ENCODE measurements around the gene PDCL2.

Gene PDCL2

GRCh38 chr4:55574252-55574651, 17.8 kb downstream of the PDCL2 start:
- no peak for DNase-seq (ENCODE audit: extremely low spot score)
- CTCF ChIA-PET = no interaction called here
- TF ChIP-seq HDGF (IDR thresholded peaks at IDR 0.05; ENCODE audit: borderline replicate concordance) = no peak
- TF ChIP-seq ZNF384 (IDR thresholded peaks at IDR 0.05) = no peak
- TF ChIP-seq LEF1 (IDR thresholded peaks at IDR 0.05; ENCODE audit: borderline replicate concordance) = no peak
- TF ChIP-seq CTBP1 (IDR thresholded peaks at IDR 0.05; ENCODE audit: borderline replicate concordance) = no peak
- no peak for TF ChIP-seq PKNOX1 (IDR thresholded peaks at IDR 0.05)
- TF ChIP-seq ELF4 (IDR thresholded peaks at IDR 0.05) = no peak
- no peak for TF ChIP-seq L3MBTL2 (conservative IDR thresholded peaks at IDR 0.05)
- TF ChIP-seq FOXK2 (IDR thresholded peaks at IDR 0.05) = no peak
- TF ChIP-seq SUZ12 (IDR thresholded peaks at IDR 0.05) = no peak
- TF ChIP-seq TARDBP (IDR thresholded peaks at IDR 0.05) = no peak
- no peak for TF ChIP-seq BHLHE40 (IDR thresholded peaks at IDR 0.05; ENCODE audit: borderline replicate concordance)
- POLR2A ChIA-PET = no interaction called here

GRCh38 chr4:55571806-55572205, 20.2 kb downstream of the PDCL2 start:
- TF ChIP-seq NFRKB (IDR thresholded peaks at IDR 0.05) = no peak
- TF ChIP-seq SP1 (IDR thresholded peaks at IDR 0.05) = no peak
- TF ChIP-seq ARNT (IDR thresholded peaks at IDR 0.05) = no peak
- no peak for TF ChIP-seq FOXK2 (IDR thresholded peaks at IDR 0.05)
- TF ChIP-seq BHLHE40 (IDR thresholded peaks at IDR 0.05; ENCODE audit: borderline replicate concordance) = no peak
- TF ChIP-seq ELF4 (IDR thresholded peaks at IDR 0.05) = no peak
- no peak for TF ChIP-seq L3MBTL2 (conservative IDR thresholded peaks at IDR 0.05)
- TF ChIP-seq LEF1 (IDR thresholded peaks at IDR 0.05; ENCODE audit: borderline replicate concordance) = no peak
- no peak for TF ChIP-seq FOXM1 (IDR thresholded peaks at IDR 0.05; ENCODE audit: borderline replicate concordance)
- no peak for TF ChIP-seq SUZ12 (IDR thresholded peaks at IDR 0.05)
- CTCF ChIA-PET = no interaction called here
- POLR2A ChIA-PET = no interaction called here
- DNase-seq (ENCODE audit: extremely low spot score) = no peak

DNA sequence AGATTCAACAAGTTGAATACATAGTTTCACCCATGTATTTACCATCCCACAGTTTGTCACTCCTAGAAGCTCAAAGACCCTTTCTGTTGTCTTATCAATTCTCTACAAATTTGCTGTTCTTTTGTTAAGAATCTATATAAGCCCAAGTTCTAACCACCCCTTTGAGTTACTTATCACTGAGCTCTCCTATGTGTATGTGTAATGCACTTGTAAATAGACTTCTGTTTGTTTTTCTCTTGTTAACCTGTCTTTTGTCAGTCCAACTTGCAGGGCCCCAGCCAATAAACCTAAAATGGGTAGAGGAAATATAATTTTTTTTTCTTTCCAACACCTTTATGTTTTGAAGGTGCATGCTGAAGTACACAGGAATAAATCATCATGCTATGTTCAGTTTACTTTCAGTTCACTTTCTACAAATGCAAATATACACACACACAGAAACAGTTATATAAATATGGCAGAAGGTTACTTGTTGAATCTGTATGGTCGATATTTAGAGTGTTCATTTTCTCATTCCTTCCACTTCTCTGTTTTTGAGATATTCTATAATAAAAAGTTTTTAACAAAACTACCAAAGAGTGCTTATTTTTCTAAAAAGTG, 23.0 kb downstream of the PDCL2 start:
- ChIA-PET POLR2A (no interaction called here), CTCF (no interaction called here)
- no peak for DNase-seq (ENCODE audit: extremely low spot score)
- no peak for TF ChIP-seq LEF1 (IDR thresholded peaks at IDR 0.05; ENCODE audit: borderline replicate concordance)
- TF ChIP-seq ARNT (IDR thresholded peaks at IDR 0.05) = no peak
- TF ChIP-seq FOXK2 (IDR thresholded peaks at IDR 0.05) = no peak
- no peak for TF ChIP-seq HDGF (IDR thresholded peaks at IDR 0.05; ENCODE audit: borderline replicate concordance)
- TF ChIP-seq TARDBP (IDR thresholded peaks at IDR 0.05) = no peak
- TF ChIP-seq SP1 (IDR thresholded peaks at IDR 0.05) = no peak
- TF ChIP-seq CTBP1 (IDR thresholded peaks at IDR 0.05; ENCODE audit: borderline replicate concordance) = no peak
- no peak for TF ChIP-seq BHLHE40 (IDR thresholded peaks at IDR 0.05; ENCODE audit: borderline replicate concordance)
- TF ChIP-seq PKNOX1 (IDR thresholded peaks at IDR 0.05) = no peak
- TF ChIP-seq L3MBTL2 (conservative IDR thresholded peaks at IDR 0.05) = no peak
- no peak for TF ChIP-seq ELF4 (IDR thresholded peaks at IDR 0.05)
- no peak for TF ChIP-seq FOXA1 (IDR thresholded peaks at IDR 0.05)
- no peak for TF ChIP-seq NFRKB (IDR thresholded peaks at IDR 0.05)
- no peak for TF ChIP-seq SUZ12 (IDR thresholded peaks at IDR 0.05)
- no peak for TF ChIP-seq FOXM1 (IDR thresholded peaks at IDR 0.05; ENCODE audit: borderline replicate concordance)
- TF ChIP-seq ZNF384 (IDR thresholded peaks at IDR 0.05) = no peak

- ChIA-PET POLR2A (no interaction called here), CTCF (no interaction called here)
- TF ChIP-seq CTBP1 (IDR thresholded peaks at IDR 0.05; ENCODE audit: borderline replicate concordance) (no peak), PKNOX1 (IDR thresholded peaks at IDR 0.05) (no peak), ARNT (IDR thresholded peaks at IDR 0.05) (no peak), FOXK2 (IDR thresholded peaks at IDR 0.05) (no peak), FOXA1 (IDR thresholded peaks at IDR 0.05) (no peak), FOXM1 (IDR thresholded peaks at IDR 0.05; ENCODE audit: borderline replicate concordance) (no peak)
- DNase-seq (ENCODE audit: extremely low spot score) = no peak
Measured at GRCh38 chr4:55561889-55562288, 30.2 kb downstream of the PDCL2 start.

DNA sequence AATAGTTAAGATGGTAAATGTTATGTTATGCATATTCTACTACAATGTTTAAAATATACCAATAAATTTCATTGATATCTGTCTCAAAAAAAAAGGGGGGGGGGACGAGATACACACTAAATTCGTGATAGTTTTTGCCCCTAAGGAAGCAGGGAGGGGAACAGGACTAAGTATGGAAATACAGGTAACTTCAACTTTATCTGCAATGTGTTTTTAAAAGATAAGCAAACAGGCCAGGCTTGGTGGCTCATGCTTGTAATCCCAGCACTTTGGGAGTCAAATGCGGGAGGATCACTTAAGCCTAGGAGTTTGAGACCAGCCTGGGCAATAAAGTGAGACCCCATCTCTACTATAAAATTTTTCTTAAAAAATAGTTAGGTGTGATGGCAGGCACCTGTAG, 31.9 kb downstream of the PDCL2 start:
- no peak for TF ChIP-seq SUZ12 (IDR thresholded peaks at IDR 0.05)
- TF ChIP-seq TARDBP (IDR thresholded peaks at IDR 0.05) = no peak
- no peak for TF ChIP-seq ELF4 (IDR thresholded peaks at IDR 0.05)
- TF ChIP-seq FOXK2 (IDR thresholded peaks at IDR 0.05) = no peak
- TF ChIP-seq LEF1 (IDR thresholded peaks at IDR 0.05; ENCODE audit: borderline replicate concordance) = no peak
- no peak for TF ChIP-seq NFRKB (IDR thresholded peaks at IDR 0.05)
- TF ChIP-seq HDGF (IDR thresholded peaks at IDR 0.05; ENCODE audit: borderline replicate concordance) = no peak
- ChIA-PET CTCF (no interaction called here), POLR2A (no interaction called here)
- no peak for DNase-seq (ENCODE audit: extremely low spot score)

GRCh38 chr4:55554453-55555030, 37.5 kb downstream of the PDCL2 start:
- ChIA-PET CTCF (no interaction called here), POLR2A (no interaction called here)
- TF ChIP-seq FOXA1 (IDR thresholded peaks at IDR 0.05) = no peak
- TF ChIP-seq CTBP1 (IDR thresholded peaks at IDR 0.05; ENCODE audit: borderline replicate concordance) = no peak
- no peak for TF ChIP-seq SUZ12 (IDR thresholded peaks at IDR 0.05)
- TF ChIP-seq ELF4 (IDR thresholded peaks at IDR 0.05) = no peak
- TF ChIP-seq ARNT (IDR thresholded peaks at IDR 0.05) = no peak
- no peak for TF ChIP-seq HDGF (IDR thresholded peaks at IDR 0.05; ENCODE audit: borderline replicate concordance)
- no peak for TF ChIP-seq ZNF384 (IDR thresholded peaks at IDR 0.05)
- no peak for TF ChIP-seq BHLHE40 (IDR thresholded peaks at IDR 0.05; ENCODE audit: borderline replicate concordance)
- TF ChIP-seq FOXM1 (IDR thresholded peaks at IDR 0.05; ENCODE audit: borderline replicate concordance) = no peak
- no peak for TF ChIP-seq PKNOX1 (IDR thresholded peaks at IDR 0.05)
- no peak for TF ChIP-seq SP1 (IDR thresholded peaks at IDR 0.05)
- TF ChIP-seq FOXK2 (IDR thresholded peaks at IDR 0.05) = no peak
- TF ChIP-seq LEF1 (IDR thresholded peaks at IDR 0.05; ENCODE audit: borderline replicate concordance) = no peak
- peak; percentile 10 for DNase-seq (ENCODE audit: extremely low spot score)
